NCI-H2196 (cell line): ENCODE data around the gene ESRRG.
"Not testable (repeated sequence)": the region's sequence is repeated elsewhere in the genome, so short reads cannot be mapped to it uniquely, and the experiment has no call there.

Source experiments
- DNase-seq: peaks from one replicate; lab custom pipeline; 2025; ENCODE audit not compliant: unreplicated experiment; lab: John Stamatoyannopoulos, UW

ESRRG gene

GRCh38 chr1:216576234-216576937 is 146.8 kb downstream of the ESRRG start:
- DNase-seq = no peak

GRCh38 chr1:216566641-216567205 is 156.5 kb downstream of the ESRRG start:
- no peak for DNase-seq

- DNase-seq = no peak
These were observed 160.1 kb downstream of the ESRRG start for GRCh38 chr1:216563087-216563486.

GRCh38 chr1:216562383-216562782 is 160.8 kb downstream of the ESRRG start:
- no peak for DNase-seq

DNA sequence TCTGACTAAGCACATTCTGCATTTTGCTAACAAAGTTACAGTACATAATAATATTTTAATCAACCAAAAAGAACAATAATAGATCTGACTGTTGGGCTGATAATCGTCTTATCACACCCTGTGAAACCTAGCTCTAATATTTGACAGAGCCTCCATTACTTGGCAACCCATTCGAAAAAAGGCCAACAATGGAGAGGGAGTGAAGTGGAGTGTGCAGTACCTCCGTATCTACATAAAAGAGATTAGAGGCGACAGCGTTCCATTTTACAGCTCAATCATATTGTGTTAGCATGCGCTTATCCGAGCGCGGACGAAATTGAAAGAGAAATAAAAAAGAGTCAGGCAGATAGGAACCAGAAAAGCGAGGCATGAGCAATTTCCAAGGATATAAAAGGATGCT is 162.7 kb downstream of the ESRRG start:
- DNase-seq = no peak

- no peak for DNase-seq
These were observed 163.9 kb downstream of the ESRRG start for GRCh38 chr1:216559359-216559758.

DNA sequence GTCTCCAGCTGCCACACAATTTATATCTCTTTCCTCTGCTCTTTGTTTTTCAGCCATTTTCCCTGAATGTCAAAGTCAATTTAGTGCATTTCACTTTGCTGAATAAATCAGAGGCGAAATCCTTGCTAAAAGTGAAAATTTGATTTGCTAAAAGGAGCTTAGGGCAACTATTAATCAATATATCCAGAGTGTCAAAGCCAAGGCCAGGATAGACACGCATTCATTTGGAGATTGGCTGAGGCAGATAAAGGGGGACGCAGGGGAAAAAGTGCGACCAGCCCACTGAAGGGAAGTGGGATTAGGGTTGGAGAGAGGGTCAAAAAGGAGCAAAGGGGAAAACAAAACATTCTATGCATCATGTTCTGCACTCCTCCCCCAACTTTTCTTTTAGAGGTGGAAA is 167.6 kb downstream of the ESRRG start:
- DNase-seq = no peak

DNA sequence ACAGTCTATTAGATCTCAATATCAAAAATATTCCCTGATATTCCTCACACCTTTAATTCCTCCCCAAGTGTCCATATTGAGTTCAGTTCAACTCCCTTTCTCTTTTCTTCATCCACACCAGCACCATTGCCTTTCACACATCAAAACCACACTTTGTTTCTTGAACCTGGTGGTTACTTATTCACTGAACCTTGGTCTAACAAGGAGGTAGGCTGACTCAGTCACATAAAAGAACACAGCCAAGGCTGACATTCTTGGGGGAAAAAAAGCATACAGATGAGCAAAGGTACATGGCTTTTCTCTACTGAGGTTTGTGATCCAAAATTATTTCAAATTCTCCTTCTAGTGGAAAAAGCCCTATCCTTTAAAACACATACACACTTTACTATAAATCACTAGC is 168.3 kb downstream of the ESRRG start:
- DNase-seq = no peak

DNA sequence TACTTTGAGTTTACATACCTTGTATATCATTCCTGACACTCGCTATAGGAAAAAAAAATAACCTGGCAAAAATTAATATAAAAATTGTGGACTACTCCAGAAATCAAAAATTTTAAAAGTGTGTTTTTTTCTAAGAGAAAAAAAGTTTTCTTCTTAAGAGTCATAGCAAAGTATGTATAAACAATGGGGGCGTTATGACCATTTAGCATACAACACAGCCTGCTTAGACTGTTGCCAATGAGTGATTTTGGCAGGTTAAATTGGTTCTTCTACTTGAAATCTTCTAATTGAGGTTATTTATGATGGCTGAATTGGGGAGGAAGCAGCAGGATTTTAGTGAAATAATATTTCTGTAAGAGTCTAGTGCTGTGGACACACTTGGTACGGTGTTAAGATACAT is 169.5 kb downstream of the ESRRG start:
- no peak for DNase-seq

GRCh38 chr1:216553040-216553439 is 170.2 kb downstream of the ESRRG start:
- no peak for DNase-seq

GRCh38 chr1:216549796-216550195 is 173.4 kb downstream of the ESRRG start:
- no peak for DNase-seq

- DNase-seq = no peak
These were observed 180.5 kb downstream of the ESRRG start for GRCh38 chr1:216542741-216543140.

GRCh38 chr1:216542263-216542662 is 181.0 kb downstream of the ESRRG start:
- DNase-seq = no peak

DNA sequence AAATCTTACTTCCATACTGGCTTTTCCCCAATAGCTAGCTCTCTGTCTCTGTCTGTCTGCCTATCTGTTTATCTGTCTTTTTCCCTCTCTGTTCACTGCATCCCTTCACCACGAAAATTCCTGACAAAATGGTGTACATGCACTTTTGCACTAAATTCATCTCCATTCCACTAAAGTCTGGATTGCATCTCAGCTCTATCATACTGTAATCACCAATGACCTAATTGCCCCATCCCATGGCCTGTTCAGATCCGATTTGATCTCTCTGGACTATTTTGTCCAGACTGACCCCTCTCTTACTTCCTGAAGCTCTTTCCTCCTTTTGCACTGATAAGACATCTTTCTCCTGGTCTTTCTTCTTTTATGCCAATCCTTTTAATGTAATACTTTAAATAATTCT is 187.5 kb downstream of the ESRRG start:
- no peak for DNase-seq

- no peak for DNase-seq
These were observed 188.2 kb downstream of the ESRRG start for GRCh38 chr1:216535059-216535458.

DNA sequence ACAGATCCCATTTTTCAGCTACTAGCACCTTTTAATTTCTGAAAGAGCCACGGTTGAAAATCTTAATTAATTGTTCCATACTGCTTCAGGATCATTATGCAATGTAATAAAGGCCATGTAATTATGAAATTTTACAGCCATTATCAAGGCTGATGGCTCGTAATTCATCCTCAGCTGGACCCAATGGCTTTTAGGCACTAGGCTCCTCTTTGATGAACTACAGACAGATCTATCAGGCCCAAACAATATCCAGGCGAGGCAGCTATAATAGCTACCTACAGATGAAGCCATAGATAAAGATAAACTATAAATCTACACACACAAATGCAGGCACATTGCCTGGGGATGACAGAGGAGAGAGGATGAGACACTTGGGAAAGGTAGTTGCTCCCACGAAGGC is 189.5 kb downstream of the ESRRG start:
- DNase-seq = no peak

GRCh38 chr1:216532251-216532798 is 190.9 kb downstream of the ESRRG start:
- DNase-seq = no peak

DNA sequence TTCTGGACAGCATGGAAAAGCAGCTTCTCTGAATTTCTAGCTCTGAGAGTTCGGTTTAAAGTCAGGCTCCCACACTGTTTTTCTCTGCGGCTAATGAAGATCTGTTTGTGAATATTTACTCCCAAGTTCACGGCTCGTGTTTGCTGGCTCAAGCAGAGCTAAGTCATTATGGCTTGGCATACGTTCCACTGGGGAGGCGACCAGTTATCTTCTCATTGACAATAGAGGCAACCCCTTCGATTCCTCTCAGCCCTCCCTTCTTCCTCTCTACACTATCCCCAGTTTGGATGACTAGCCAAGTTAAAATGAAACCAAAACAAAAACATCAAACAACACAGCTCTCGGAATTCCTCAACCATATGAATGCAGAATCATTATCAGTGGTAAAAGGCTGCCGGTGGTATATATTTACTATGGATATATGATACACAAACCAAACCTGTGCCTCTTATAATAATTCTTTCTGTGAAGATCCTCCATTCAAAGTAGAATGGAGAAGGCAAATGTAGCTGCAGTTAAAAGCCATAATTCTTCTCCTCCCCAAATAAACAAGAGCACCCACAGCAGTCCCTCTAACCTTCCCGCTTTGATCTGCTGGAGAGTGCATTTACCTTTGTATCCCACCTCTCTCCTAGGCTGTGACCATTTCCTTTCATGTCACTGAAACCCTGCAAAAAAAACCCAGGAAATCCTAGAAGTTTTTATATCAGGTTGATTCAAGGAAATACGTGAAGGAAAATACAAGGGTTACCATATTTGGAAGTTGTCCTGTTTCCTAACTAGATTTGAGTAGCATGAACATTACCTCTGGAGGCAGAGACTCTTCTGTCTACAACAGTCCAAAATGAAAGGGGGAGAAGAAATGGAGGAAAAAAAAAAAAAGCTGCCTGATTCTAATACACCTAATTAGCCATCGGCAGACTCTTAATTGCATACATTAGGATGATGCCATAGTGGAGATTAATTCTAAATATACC is 191.7 kb downstream of the ESRRG start:
- peak; percentile 19 for DNase-seq

- DNase-seq = not testable (repeated sequence)
These were observed 193.4 kb downstream of the ESRRG start for GRCh38 chr1:216529851-216530250.

DNA sequence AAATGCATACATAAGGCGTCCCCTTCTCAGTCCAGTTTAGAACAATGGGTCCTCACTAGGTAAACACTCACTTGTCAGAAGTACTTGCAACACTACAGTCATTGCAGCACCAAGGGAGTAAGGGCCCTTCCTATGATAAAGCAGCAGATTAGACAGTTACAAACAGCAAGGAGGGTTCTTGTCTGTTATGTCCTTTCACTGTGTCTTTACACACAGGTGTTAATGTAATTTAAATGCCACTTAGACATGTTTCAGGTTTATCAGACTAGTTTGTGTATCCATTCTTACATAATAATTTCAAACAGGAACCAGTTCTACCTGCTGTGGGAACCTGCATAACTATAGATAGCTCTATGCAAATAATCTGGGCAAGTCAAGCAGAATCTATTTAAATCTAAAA is 194.4 kb downstream of the ESRRG start:
- DNase-seq = no peak

DNA sequence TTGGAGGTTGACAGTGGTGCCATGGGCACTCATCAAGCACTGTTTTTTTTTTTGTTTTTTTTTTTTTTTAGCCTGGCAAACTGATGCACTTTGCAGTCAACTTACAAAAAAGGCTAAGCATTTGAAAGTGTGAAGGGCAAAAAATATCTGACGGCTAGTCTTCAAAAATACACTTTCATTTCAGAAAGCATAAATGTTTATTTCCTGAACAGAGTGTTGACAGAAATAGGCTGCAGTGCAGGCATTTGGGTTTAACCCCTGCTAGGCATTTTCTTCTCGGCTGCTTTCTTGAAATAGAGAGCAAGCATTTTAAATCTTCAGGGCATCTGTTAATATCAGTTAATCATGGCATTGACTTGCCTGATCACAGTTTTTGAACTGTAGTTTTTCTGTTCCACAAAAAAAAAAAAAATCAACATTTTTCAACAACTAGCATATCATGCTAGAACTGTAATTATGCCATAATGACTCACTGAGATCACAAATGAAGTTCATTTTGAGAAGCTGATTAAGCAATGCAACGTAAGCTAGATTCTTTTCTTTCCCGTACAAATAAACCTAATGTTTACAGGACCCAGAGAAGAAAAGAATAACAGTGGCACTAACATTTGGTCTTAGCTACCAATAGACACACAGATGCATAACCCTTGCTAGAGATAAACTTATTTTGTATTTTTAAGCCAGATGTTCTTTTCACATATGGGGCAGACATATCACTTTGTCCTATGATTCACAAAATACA is 199.6 kb downstream of the ESRRG start:
- no peak for DNase-seq
